Activated naive CD4-positive, alpha-beta T cell treated with Interleukin-2 at 50 U/mL for 16 hours (primary cell): ENCODE results near the gene DCAF8.
"Not testable (repeated sequence)": the region's sequence is repeated elsewhere in the genome, so short reads cannot be mapped to it uniquely, and the experiment has no call there.

Experiments
- DNase-seq: peaks from one replicate; pipeline ENCODE4 v3.0.0-alpha.2; 2020

Gene DCAF8

GRCh38 chr1:160261893-160262794 lies at the start of gene DCAF8:
DCAF8 (minus strand) TSS chr1:160262549; CDS start chr1:160244008, 18,541 bp downstream.
- DNase-seq, result peak; percentile 99

- DNase-seq, result no peak
Observed at GRCh38 chr1:160309571-160309970, 47.2 kb upstream of the DCAF8 start.

GRCh38 chr1:160309185-160309557 lies 46.8 kb upstream of the DCAF8 start:
- no peak for DNase-seq

- no peak for DNase-seq
Observed at GRCh38 chr1:160308451-160309184, 46.3 kb upstream of the DCAF8 start.

- DNase-seq, result no peak
Observed at GRCh38 chr1:160307118-160307791, 44.9 kb upstream of the DCAF8 start.

- no peak for DNase-seq
Observed at GRCh38 chr1:160300173-160300572, 37.8 kb upstream of the DCAF8 start.

- no peak for DNase-seq
Observed at GRCh38 chr1:160296036-160296435, 33.7 kb upstream of the DCAF8 start.

- no peak for DNase-seq
Observed at GRCh38 chr1:160293020-160293968, 30.9 kb upstream of the DCAF8 start.

- peak; percentile 66 for DNase-seq
Observed at GRCh38 chr1:160291248-160292220, 29.2 kb upstream of the DCAF8 start.

- DNase-seq, result not testable (repeated sequence)
Observed at GRCh38 chr1:160287769-160288168, 25.4 kb upstream of the DCAF8 start.

GRCh38 chr1:160285506-160285905 lies 23.2 kb upstream of the DCAF8 start:
- DNase-seq, result no peak

- peak; percentile 95 for DNase-seq
Observed at GRCh38 chr1:160284782-160285344, 22.5 kb upstream of the DCAF8 start, which contains the start of gene PEX19. PEX19 (minus strand) TSS chr1:160285133; CDS start chr1:160285124, 9 bp downstream.

GRCh38 chr1:160284220-160284781 lies 22.0 kb upstream of the DCAF8 start:
- DNase-seq, result peak; percentile 6

- DNase-seq, result no peak
Observed at GRCh38 chr1:160282807-160283206, 20.5 kb upstream of the DCAF8 start.

GRCh38 chr1:160277987-160278386 lies 15.6 kb upstream of the DCAF8 start:
- DNase-seq, result no peak

- DNase-seq, result no peak
Observed at GRCh38 chr1:160277330-160277729, 15.0 kb upstream of the DCAF8 start.

GRCh38 chr1:160271025-160271424 lies 8.7 kb upstream of the DCAF8 start:
- DNase-seq, result no peak

GRCh38 chr1:160267284-160267991 lies 5.1 kb upstream of the DCAF8 start:
- DNase-seq, result no peak

- no peak for DNase-seq
Observed at GRCh38 chr1:160264795-160265307, 2.5 kb upstream of the DCAF8 start.
